ACC112 (cell line): Measurements from ENCODE around the gene FGF2.
A peak's percentile ranks its signal among the peaks of the same experiment; 100 is the strongest.
"Not testable (repeated sequence)": the region's sequence is repeated elsewhere in the genome, so short reads cannot be mapped to it uniquely, and the experiment has no call there.

Source experiments
- H2AFZ ChIP-seq: fragments of 200-600 bp; sonication (generic); one replicate; pipeline ENCODE4 v1.6.0; 2017; ENCODE audit warnings: antibody characterized with exemption, low read length; ENCODE audit not compliant: unreplicated experiment
- H3K27ac ChIP-seq: fragments of 200-600 bp; sonication (generic); 2 replicates; pipeline ENCODE4 v1.5.1; 2014; ENCODE audit warnings: low read depth, mild to moderate bottlenecking, antibody characterized with exemption, low read length, moderate library complexity
- H3K27me3 ChIP-seq: fragments of 200-600 bp; sonication (generic); 2 replicates; pipeline ENCODE4 v1.6.1; 2014; ENCODE audit warnings: mild to moderate bottlenecking, antibody characterized with exemption, low read length, moderate library complexity, mixed read lengths; ENCODE audit not compliant: insufficient read depth
- H3K36me3 ChIP-seq: fragments of 200-600 bp; sonication (generic); 2 replicates; pipeline ENCODE4 v1.6.1; 2016; ENCODE audit warnings: mild to moderate bottlenecking, antibody characterized with exemption, low read length, moderate library complexity, mixed read lengths; ENCODE audit not compliant: insufficient read depth
- H3K4me1 ChIP-seq: fragments of 200-600 bp; sonication (generic); one replicate; pipeline ENCODE4 v1.6.1; 2016; ENCODE audit warnings: low read length, mixed read lengths; ENCODE audit not compliant: insufficient read depth, unreplicated experiment, control insufficient read depth
- H3K4me3 ChIP-seq: fragments of 200-600 bp; sonication (generic); 2 replicates; pipeline ENCODE4 v1.5.1; 2014; ENCODE audit warnings: mild to moderate bottlenecking, low read depth, low read length
- H3K79me2 ChIP-seq: fragments of 200-600 bp; sonication (generic); one replicate; pipeline ENCODE4 v1.6.0; 2016; ENCODE audit warnings: low read length; ENCODE audit not compliant: control insufficient read depth, unreplicated experiment, insufficient read depth

Gene FGF2

DNA sequence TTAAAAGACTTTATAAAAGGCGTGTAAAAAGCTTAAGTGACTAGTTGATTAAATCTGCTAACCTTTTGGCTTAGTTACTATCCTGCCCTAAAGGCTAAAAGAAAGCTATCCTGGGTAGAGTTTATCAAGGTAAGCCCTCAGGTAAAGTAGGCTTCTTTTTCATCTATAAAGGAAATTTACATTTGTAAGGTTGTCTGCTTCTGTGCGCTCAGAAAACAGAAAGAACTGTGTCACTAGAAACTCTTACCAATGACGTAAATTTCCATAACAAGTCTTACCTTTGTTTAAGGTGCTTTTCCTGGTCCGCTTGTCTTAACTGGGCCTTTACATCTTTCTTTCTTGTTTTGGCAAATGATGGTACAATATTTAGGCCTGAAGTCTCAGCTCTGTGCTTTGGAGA lies 37.7 kb upstream of the FGF2 start:
- Histone ChIP-seq H3K27me3 (no peaks in the 10 kb centered on the region), H2AFZ (no peak overlapping the region), H3K36me3 (no peaks in the 10 kb centered on the region), H3K79me2 (no peaks in the 10 kb centered on the region), H3K4me1 (peaks cover 19% of the 10 kb centered on the region), H3K4me3 (no peak overlapping the region), H3K27ac (no peak overlapping the region)

DNA sequence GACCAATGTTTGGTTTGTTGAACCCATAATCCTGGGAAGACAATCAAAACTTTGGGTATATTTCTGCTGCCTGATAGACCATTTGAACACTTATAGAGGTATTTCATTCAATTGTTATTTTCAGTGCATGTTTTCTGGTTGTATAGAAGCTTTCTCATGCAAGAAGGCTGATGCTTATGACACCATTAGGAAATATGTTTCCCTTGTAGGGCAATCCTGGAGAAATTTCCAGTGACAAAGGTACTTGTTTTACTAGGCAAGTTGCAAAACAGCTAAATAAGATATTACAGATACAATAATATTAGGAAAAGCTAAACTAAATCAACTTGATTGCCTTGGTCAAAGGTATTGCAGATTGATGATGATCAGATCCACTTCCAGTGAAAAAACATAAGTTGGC lies 32.8 kb upstream of the FGF2 start:
- H3K79me2 ChIP-seq, result no peaks in the 10 kb centered on the region
- no peak overlapping the region for H3K27ac ChIP-seq
- no peaks in the 10 kb centered on the region for H3K27me3 ChIP-seq
- H2AFZ ChIP-seq, result no peak overlapping the region
- no peak overlapping the region for H3K4me3 ChIP-seq
- no peaks in the 10 kb centered on the region for H3K36me3 ChIP-seq
- peaks cover 28% of the 10 kb centered on the region for H3K4me1 ChIP-seq

DNA sequence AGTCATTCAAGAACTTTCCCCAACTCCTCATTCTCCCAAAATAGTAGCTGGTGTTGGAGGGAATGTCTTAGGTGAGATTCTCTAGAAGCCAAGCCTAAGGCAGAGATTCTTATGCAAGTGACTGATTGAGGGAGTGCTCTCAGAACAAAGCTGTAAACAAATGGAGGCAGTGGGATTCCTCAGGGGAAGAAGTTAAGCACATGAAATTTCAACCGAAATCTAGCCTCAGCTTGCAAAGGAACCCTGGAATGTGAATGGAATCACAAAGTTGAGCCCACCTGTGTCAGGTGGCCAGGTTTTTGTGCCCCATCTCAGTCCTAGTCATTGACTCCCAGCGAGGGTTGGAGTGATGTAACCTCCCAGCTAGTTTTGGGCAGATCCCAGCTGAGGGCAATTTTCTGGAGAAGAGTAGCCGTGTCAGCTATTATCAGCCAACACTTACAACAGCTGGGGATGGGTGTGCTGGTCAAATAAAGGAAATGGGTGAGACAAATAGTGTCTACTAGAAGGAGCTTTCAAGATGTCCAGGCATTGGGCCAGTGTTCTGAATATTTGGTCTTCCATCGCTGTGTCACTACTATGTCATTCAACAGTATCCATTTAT lies 29.7 kb upstream of the FGF2 start:
- Histone ChIP-seq H3K79me2 (no peaks in the 10 kb centered on the region), H3K36me3 (no peaks in the 10 kb centered on the region), H3K4me1 (peaks cover 35% of the 10 kb centered on the region), H3K4me3 (no peak overlapping the region), H2AFZ (peak overlapping the region; percentile 2), H3K27ac (peak overlapping the region; percentile 94), H3K27me3 (no peaks in the 10 kb centered on the region)

DNA sequence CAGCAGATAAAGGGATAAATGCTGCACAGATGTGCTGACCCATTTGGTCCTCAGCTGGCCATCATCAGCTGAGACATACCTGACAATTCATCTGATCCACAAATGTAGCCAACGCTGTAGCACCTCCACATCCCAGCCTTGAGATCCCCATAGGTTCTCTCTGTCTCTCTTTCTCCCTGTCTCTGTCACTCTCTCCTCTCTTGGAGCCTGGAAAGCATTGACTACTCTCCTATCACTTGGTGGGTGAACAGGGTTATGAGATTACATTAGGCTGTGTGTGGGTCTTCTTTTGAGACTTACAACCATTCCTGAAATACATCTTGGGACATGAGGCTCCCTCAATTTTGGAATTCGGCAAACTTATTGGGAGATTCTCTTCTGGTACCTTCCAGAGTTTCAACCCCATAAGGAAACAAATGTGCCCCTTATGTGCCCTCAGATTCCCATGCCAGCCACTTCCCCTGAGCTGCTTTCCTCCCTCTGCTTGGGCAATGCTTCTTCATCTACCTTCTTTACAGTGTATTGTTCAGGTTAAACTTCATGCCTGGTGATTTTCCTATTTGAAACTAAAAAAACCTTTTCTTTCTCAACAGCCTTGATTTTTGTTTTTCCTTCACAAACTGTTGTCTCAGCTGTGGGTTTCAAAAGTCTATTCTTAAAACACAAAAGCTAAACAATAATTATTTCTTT lies 29.1 kb upstream of the FGF2 start:
- Histone ChIP-seq H3K4me1 (peaks cover 35% of the 10 kb centered on the region), H3K27ac (peak overlapping the region; percentile 94), H3K79me2 (no peaks in the 10 kb centered on the region), H3K36me3 (no peaks in the 10 kb centered on the region), H3K4me3 (peak overlapping the region; percentile 56), H2AFZ (peak overlapping the region; percentile 96), H3K27me3 (no peaks in the 10 kb centered on the region)

DNA sequence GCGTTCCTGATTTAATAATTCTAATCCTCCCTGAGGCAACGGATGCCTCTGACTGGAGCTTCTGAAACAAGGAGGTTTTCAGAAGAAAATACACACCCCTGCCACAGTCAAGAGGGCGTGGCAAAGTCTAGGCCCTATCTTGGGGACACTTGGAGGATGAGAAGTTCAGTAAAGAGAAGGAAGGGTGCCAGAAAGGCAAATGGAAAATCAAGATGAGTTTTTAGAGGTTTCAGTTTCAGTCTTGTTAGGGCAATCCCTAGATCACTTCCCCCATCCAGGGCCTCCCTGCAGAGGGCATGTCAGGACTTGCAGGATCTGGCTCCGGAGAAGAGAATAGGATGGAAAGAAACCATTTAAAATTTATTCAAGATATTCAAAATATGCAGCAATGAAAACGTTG lies 28.5 kb upstream of the FGF2 start:
- Histone ChIP-seq H3K4me3 (peak overlapping the region; percentile 56), H3K27ac (peak overlapping the region; percentile 94), H2AFZ (peak overlapping the region; percentile 96), H3K27me3 (no peaks in the 10 kb centered on the region), H3K4me1 (peaks cover 35% of the 10 kb centered on the region), H3K79me2 (no peaks in the 10 kb centered on the region), H3K36me3 (no peaks in the 10 kb centered on the region)

DNA sequence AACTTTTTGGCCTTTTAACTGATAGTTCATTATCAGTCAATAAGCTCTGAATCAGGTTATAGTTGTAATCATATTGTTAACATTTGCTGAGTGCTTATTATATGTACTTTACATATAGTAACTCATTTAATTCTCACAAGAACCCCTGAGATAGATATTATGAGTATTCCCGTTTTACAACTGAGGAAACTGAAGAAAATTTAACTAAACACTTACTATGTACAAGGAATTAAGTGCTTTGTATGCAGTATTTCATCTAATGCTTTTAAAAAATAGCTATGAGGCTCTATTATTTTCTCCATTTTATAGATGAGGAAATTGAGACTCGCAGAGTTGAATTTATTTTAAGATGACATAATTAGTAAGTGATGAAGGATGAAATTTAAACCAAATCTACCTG lies 27.7 kb upstream of the FGF2 start:
- peaks cover 28% of the 10 kb centered on the region for H3K4me1 ChIP-seq
- peak overlapping the region; percentile 56; the same call in 1 of the 2 replicates for H3K4me3 ChIP-seq
- H3K27me3 ChIP-seq, result no peaks in the 10 kb centered on the region
- H2AFZ ChIP-seq, result peak overlapping the region; percentile 96
- H3K79me2 ChIP-seq, result no peaks in the 10 kb centered on the region
- H3K27ac ChIP-seq, result peak overlapping the region; percentile 94
- H3K36me3 ChIP-seq, result no peaks in the 10 kb centered on the region

DNA sequence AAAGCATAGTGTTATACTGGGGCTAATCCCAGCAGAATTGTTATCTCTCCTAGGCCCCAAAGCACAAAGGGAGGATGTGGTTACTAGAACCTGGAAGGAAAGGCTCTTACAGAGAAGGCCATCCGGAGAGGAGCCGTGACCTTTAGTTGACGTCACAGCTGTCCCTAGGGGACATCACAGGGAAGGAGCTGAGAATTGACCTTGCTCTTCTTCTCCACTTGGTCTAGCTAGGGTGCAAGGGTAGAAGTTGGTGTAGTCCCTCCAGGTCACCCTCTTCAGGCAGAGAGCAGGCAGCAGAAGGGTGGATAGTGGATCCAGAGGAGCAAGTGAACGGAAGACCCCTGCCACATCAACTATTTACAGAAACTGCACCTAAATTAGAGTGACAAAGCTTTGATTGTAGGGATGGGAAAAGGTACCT lies 22.8 kb upstream of the FGF2 start:
- Histone ChIP-seq H3K36me3 (no peaks in the 10 kb centered on the region), H3K79me2 (no peaks in the 10 kb centered on the region), H3K27ac (no peak overlapping the region), H3K27me3 (no peaks in the 10 kb centered on the region), H3K4me1 (peaks cover 16% of the 10 kb centered on the region), H3K4me3 (no peak overlapping the region), H2AFZ (no peak overlapping the region)

DNA sequence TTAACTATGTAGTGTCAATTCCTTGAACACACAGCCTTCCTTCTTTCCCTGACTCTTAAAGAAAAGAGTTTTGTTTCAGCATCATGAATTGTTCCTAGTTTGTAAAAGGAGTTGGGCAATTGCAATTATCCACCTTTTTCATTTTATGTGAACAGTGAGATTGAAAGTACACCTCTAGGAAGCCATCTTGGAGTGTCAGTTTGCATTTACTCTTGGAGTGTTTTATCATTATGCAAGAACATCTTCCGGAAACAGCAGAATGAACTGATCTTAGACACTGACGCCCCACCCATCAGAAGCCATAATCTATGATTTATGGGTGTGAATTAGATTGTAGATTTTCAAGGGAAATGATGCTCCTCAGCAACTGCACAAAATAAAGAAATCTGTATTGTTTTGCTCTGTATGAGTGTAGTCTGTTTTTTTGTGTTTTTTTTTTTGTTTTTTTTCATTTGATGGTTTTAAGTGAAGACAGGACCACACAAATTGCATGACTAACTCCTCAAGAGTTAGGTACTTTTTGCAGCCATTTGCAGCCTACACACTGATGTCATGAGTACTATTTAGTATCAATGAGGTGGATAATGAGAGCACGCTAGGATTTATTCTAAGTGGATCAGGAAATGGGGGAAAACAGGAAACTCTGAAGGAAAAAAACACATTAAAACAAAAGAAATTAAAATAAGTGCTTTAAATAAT lies 19.5 kb upstream of the FGF2 start:
- Histone ChIP-seq H2AFZ (peak overlapping the region; percentile 82), H3K4me3 (no peak overlapping the region), H3K36me3 (no peaks in the 10 kb centered on the region), H3K27me3 (no peaks in the 10 kb centered on the region), H3K27ac (no peak overlapping the region), H3K4me1 (peaks cover 19% of the 10 kb centered on the region), H3K79me2 (no peaks in the 10 kb centered on the region)

DNA sequence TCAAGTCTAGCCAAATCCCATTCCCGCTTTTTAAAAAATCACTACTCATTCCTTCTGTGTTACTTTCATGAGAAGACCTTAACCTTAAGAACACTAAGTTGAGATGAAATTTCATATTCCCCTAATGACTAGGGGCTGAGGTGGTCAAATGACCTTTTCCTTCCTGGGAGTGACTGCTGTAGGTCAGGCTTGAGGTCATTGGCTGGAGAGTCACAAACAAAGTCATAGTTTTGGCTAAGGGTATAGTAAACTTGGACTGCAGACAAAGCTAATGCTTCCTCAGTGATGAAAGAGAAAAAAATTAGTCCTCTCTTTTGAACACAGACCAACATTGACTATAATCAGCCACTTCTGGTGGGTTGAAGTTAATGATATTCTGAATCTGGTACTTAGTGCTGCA lies 16.0 kb upstream of the FGF2 start:
- Histone ChIP-seq H3K27me3 (no peaks in the 10 kb centered on the region), H3K4me3 (peak overlapping the region; percentile 27; the same call in 1 of the 2 replicates), H3K4me1 (peaks cover 19% of the 10 kb centered on the region), H3K27ac (peak overlapping the region; percentile 35), H2AFZ (peak overlapping the region; percentile 5), H3K79me2 (no peaks in the 10 kb centered on the region), H3K36me3 (no peaks in the 10 kb centered on the region)

DNA sequence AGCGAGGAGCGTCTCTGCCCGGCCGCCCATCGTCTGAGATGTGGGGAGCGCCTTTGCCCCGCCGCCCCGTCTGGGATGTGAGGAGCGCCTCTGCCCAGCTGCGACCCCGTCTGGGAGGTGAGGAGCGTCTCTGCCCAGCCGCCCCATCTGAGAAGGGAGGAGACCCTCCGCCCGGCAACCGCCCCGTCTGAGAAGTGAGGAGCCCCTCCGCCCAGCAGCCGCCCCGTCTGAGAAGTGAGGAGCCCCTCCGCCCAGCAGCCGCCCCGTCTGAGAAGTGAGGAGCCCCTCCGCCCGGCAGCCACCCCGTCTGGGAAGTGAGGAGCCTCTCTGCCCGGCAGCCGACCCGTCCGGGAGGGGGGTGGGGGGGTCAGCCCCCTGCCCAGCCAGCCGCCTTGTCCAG lies 14.8 kb upstream of the FGF2 start:
- not testable (repeated sequence) for H3K79me2 ChIP-seq, H3K27ac ChIP-seq, H3K36me3 ChIP-seq, H3K27me3 ChIP-seq, H2AFZ ChIP-seq, H3K4me3 ChIP-seq
- peaks cover 19% of the 10 kb centered on the region for H3K4me1 ChIP-seq

DNA sequence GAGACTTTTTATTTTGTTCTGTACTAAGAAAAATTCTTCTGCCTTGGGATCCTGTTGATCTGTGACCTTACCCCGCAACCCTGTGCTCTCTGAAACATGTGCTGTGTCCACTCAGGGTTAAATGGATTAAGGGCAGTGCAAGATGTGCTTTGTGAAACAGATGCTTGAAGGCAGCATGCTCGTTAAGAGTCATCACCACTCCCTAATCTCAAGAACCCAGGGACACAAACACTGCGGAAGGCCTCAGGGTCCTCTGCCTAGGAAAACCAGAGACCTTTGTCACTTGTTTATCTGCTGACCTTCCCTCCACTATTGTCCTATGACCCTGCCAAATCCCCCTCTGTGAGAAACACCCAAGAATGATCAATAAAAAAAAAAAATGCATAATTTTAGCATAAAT lies 13.8 kb upstream of the FGF2 start:
- H3K79me2 ChIP-seq, H3K36me3 ChIP-seq, H3K27me3 ChIP-seq, H2AFZ ChIP-seq, H3K4me3 ChIP-seq, H3K27ac ChIP-seq: not testable (repeated sequence)
- peaks cover 10% of the 10 kb centered on the region for H3K4me1 ChIP-seq
